Left colon (tissue), 2 donors: ENCODE results near the gene SORBS1. TPM values are rescaled to one million over a fixed set of nuclear protein-coding genes. Genes with fewer than 3 reads are reported as not detected.
"Not testable (repeated sequence)": the region's sequence is repeated elsewhere in the genome, so short reads cannot be mapped to it uniquely, and the experiment has no call there.

Source experiments
- ATAC-seq: fragments of 200-7000 bp; cut with Tn5 transposase; one replicate; pipeline ENCODE4 v1.9.1; 2020; ENCODE audit warnings: mild to moderate bottlenecking, moderate library complexity
- DNase-seq, 2 donors: peaks; one replicate each; pipeline ENCODE4 v3.0.0-alpha.2; 2020
- intact Hi-C, 2 donors: fragments of 100-400 bp; cut with DNase I in 1 of 2; cut with micrococcal nuclease in 1 of 2; formaldehyde crosslinking; loops; one replicate each; pipeline versions ENCODE4 v1.11.2 to v1.14.0; 2022; cut with DNase I, micrococcal nuclease
- total RNA-seq, 2 donors: library from RNA; stranded (reverse); fragmentation: NEBNext Ultra II Directional; extraction: Animal tissue kit (Norgen Biotek cat#: 25700); gene quantifications; one replicate each; pipeline ENCODE4 v1.2.1, GENCODE V29; 2021
- donor health status: DM: no; HTN: no; CAD: no.
- donor health status: DM: yes; HTN: yes; CAD: no.

SORBS1 gene
- total RNA-seq, 2 donors from 2014 or later: 20.6 to 120 TPM

DNA sequence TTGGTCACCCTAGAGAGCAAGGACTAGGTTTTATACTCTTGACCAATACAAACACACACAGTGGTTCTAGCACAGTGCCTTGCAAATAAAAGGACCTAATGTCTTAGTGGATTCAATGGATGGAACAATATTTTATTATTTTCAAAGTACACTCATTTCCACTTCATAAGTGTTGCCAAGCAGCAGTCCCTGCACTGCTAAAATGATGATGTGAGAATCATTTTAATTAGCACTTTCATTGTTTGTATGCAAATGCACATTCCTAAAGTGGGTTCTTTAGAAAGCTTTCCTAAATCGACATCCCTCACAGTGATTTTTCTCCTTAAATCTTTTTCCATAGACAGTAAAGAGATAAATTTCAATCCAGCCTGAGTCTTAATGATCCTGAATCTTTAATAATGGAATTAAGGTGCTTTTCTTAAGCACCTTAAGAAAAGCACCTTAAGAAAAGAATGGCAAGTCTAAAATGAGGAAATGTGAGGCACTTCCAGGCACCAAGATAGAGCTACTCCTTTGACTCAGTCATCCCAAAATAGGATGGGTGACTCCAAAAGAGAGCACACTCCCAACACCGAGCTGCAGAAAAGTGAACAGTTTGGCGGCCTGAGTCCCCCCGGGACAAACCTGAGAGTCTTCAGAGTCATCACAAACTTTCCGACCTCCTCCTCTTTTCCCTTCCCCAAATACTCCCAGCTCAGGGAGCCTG, 84.5 kb downstream of the SORBS1 start:
- DNase-seq (no peak), ATAC-seq (no peak)
- intact Hi-C loops: no loop called here

DNA sequence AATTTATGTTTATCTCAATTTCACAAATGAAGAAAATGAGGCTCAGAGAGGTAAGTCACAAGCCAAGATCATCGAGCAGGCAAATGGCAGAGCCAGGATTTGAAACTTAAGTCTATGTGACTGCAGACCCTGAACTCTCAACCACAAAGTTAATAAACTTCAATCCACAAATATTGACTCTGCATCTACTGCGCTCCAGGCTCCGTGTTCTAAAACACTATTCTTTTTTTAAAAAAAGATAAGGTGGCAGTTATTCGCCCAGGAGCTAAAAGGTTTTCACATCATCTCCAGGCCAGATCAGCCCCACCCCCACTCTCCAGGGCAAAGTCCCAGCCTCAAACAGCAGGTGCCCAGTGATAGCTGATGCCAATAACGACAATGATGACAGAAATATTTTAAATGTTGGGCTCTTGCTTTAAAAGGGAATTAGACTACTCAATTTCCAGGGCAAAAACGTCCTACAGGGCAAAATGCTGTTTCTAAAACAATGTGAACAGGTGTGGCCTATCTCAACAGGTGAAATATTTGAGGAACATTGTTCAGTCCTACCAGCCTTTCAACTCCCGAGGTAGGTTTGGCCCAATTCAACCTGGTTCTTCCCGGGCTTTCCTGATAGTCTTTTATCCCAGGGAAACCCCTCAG, 85.2 kb downstream of the SORBS1 start:
- peak; percentile 88 to 89 for DNase-seq
- peak; percentile 79 for ATAC-seq

DNA sequence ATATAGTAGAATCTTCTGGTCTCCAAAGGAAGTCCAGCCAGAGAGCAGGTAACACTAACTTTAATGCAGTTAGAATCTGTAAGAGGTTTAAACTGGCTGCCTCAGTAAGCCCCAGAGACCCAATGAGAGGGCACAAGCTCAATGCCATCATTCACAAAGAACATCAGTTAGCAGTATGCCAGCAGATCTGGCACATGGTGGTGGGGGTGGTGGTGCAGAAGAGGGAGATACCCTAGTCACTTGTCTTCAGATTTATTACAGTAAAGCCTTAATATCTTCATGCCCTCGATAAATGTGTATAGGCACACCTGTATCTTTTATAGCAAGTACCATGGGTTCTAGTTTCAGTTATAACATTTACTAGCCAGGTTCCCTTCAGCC, 86.2 kb downstream of the SORBS1 start:
- intact Hi-C loops: no loop called here
- peak; percentile 24 for ATAC-seq
- DNase-seq: peak in 1 of 2 donors; percentile 18

More for the DNA sequence above, 85.2 kb downstream of the SORBS1 start:
- intact Hi-C loops: no loop called here

DNA sequence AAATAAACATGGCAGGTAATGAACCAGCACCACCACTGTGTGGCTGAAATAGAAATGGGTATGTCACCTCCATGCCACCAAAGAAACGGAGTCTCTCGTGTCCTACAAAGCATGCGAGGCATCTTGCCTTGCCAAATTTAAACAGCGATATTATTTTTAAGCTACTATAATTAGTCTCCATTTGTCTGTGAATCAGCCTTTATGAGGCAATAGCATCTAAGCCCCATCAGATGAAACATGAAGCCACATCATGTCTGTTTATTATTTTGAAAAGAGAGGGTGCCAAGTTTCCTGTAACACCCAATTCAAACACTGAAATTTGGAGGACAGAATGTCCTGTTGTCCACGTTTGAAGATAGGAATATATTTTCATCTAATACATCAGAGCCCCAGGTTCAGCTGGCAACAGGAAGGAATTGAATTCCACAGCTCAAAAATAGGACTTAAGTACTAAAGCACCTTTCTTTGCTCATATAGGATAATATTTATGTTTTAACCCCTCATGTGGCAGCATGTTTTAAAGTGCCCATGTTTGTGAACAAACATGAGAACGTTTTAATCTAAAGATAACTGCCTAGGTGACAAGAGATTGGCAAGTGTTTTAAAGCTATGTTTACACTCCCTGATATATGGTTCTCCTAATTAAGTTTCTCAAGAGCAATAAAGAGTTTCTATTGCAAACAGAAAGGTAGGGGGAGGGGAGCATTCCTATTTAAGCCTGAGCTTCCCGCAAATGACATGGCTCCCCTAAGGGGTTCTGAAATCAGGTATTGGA, 86.8 kb downstream of the SORBS1 start:
- DNase-seq (no peak), ATAC-seq (peak; percentile 72)
- intact Hi-C loops: no loop called here

DNA sequence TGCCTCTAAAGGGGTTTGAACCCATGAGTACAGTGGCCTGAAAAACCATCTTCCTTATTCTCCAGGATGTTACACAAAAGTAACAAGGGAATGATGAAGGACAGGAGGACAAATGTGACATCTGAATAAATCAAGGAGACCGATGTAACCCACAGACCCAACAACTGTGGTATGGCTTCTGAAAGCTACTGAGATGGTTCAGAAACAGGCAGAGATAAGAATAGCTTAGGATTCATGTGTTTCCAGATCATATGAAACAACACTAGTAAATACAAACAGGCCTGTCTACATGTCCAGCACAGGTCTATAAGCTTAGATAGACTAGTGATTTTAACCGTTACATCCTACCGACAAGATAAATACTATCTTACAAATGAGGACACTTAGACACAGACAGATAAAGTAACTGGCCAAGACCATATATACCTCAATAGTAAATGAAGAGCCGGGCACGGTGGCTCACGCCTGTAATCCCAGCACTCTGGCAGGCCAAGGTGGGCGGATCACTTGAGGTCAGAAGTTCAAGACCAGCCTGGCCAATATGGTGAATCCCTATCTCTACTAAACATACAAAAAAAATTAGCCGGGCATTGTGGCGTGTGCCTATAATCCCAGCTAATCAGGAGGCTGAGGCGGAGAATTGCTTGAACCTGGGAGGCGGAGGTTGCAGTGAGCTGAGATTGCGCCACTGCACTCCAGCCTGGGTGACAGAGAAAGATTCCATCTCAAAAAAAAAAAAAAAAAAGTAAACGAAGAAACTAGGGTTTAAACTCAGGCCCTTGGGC, 88.7 kb downstream of the SORBS1 start:
- DNase-seq (no peak), ATAC-seq (no peak)
- intact Hi-C loops: no loop called here

DNA sequence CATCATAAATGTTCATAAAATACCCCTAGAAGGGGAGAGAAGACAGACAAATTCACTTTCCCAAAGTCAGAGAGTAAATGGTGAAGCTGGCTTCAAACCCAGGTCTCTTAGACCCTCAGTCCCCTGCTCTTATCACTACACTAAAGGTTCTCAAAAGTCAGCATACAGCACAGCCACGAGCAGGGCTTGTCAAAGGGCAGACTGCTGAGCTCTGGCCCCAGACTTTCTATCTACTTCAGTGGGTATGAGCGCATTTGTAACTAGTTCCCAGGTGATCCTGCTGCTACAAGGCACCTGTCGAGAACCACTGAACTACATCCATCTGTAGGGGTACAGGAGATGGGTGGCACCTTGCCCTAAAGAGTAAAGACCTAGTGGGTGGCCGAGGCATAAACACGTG, 91.5 kb downstream of the SORBS1 start:
- DNase-seq (no peak), ATAC-seq (no peak)
- intact Hi-C loops: no loop called here

DNA sequence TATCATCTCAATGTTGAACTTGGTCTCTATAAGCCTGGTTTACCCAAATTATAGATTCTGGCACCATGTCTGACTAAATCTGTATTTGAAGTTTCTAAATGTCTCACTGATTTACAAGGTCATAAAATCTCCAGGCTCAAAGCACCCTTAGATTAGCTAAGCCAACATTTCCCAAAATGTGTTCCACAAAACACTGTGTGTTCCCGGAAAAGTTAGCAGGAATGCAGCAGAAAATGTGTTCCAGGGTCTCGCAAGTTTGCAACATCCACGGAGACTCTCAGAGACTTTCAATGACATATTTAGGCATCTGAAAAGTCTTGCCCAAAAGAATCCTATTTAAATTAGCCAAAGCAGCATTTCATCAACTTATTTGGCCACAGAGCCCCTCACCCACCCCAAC, 91.9 kb downstream of the SORBS1 start:
- DNase-seq: no peak
- intact Hi-C loops: no loop called here
- ATAC-seq: no peak

DNA sequence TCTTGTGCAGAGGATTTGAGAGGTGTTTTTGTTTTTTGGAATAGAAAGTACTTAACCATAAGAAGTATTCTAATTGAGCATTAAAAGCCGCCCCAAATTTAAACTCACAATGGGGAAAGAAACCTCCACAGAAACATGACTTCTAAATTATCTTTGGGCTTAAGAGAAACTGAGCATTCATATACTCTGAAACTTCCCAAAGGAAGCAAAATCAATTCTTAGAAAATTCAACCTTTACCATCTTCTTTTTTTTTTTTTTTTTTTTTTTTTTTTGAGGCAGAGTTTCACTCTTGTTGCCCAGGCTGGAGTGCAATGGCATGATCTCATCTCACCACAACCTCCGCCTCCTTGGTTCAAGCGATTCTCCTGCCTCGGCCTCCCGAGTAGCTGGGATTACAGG, 93.5 kb downstream of the SORBS1 start:
- not testable (repeated sequence) for ATAC-seq

DNA sequence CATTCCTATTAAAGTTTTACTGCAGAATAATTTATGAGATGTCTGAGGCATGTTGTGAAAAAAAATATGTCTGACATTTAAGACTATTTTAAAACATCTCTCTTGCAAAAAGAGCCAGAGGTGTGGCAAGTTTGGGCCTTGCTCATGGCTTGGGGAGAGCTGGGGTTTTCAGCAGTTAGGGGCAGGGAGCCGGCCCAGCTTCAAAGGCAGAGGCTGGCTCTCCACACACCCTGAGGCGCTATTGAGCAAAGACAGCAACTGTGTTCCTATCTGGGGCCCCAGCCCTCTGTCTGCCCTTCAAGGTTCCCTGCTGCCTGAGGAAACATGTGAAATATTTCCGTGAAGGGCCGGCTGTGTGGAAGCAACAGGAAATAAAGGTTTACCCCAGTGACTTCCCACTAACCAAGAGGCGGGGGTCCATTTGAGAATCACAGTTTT, 94.0 kb downstream of the SORBS1 start:
- intact Hi-C loops: no loop called here
- DNase-seq: peak; percentile 52 to 75
- peak; percentile 79 for ATAC-seq

More for the DNA sequence above, 93.5 kb downstream of the SORBS1 start:
- intact Hi-C loops, DNase-seq: not testable (repeated sequence)

DNA sequence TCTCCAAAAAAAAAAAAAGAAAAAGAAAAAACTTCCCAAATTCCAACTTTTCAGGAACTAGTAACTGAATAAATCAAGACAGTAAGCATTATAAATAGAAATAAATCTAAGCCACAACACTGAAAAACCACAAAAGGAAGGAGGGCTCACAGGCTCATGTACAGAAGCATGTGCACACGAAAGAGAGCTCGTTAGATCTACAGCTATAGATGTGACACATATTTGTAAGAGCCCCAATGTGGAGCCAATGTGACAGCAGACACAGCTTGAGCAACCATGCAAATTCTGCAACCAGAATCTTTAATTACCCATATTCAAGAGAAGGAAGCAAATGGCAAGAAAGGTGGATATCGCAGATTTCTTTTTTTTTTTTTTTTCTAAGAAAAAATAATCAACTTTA, 94.7 kb downstream of the SORBS1 start:
- intact Hi-C loops: no loop called here
- no peak for ATAC-seq
- no peak for DNase-seq

DNA sequence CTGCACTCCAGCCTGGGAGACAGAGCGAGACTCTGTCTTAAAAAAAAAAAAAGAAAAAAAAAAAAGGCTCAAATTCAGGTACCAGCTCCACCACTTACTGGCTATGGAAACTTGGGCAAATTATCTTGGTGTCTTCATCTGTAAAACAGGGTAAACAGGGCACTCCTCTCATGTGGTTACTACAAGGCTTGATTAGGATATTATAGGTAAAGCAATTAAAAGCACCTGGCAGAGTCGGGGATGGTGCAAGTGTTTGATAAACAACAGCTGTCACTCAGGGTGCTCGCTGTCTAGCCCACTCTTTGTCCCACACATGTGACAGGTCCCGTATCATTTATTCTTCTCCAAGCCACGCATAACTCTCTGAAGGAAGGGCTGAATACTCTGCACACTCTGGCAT, 96.9 kb downstream of the SORBS1 start:
- ATAC-seq: peak; percentile 80
- intact Hi-C loops: no loop called here
- no peak for DNase-seq

DNA sequence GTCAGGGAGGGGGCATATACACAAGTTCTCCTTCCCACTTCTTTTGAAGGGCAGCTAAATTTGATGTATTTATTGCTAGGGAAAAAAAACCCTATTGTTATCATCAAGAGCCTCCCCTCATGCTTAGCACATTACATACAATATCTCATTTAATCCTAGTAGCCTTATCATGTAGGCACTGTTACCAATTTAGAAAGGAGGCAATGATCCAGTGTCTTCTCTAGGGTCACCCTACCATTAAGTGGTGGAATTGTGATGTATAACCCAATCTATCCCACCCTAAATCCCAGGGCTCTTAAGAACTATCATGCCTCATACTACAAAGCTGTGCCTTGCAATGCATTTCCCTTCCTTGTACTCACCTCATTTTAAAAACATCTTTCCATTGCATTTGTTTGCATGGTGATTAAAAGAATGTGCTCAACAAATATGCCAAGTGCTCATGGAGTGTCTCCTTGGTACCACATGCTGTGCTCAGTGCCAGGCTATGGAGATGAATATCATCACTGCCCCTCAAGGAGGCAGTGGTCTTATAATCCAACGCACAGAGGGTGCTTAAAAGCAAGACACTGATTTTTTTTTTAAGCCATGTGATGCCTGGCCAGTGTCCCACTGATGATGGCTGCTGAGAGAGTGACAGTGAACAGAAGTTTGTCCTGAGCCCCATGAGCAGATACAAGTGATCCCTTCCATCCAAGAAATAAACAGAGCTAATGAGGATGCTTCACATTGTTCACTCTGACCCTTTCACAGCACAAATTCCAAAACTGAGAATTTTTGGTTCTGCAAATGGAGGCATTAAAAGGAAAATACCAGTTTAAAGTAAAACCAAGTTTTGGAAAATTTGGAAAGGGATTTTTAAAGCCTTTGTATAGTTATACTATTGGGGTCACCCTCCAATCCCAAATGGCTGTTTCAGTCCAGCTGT, 98.2 kb downstream of the SORBS1 start:
- DNase-seq: no peak
- intact Hi-C loops: no loop called here
- ATAC-seq: no peak

DNA sequence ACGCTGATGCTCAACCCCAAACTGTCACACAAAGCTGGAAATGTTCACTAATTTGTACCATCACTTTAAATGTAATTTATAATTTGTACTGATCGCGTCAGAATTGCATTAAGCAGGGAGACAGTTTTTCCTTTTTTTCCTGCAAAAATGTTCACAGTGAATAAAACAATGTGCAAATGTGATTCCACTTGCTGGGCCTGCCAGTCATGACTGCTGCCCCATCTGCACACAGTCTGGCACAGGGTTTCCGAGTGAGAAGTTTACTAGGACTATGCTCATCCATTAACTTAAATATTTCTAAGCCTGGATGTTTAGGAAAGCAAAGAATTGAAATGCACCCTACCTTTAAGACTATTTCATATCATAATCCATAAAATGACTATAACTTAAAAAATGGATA, 99.6 kb downstream of the SORBS1 start:
- DNase-seq: no peak
- no peak for ATAC-seq
- intact Hi-C loops: no loop called here

DNA sequence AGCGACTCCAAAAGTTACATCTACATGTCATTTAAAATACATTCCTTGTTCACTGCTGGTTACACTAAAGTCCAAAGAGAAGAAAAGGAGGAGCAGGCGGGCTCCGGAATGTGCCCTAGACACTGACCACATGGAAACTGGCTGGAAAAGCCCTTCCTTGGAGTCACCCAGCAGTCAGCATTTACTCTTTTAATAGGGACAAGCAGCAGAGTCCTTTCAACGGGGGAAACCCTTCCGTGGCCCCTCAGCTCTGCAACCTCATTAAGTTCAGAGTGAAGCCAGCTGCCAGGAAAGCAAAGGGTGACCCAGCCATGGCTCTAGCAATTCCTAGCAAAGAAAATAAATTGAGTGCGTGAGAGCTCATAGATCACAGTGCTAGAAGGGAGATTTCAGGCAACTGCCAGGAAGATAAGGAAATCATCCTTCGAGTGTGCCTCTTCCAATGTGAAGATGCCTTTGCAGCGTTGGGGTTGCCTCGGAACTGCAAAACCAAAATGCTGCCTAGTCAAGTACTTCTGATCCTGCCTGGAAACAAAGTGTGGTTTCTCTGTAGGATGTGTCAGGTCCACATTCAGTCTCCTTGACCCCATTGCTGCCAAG, 101.6 kb downstream of the SORBS1 start:
- ATAC-seq (no peak), DNase-seq (no peak)
- intact Hi-C loops: no loop called here

DNA sequence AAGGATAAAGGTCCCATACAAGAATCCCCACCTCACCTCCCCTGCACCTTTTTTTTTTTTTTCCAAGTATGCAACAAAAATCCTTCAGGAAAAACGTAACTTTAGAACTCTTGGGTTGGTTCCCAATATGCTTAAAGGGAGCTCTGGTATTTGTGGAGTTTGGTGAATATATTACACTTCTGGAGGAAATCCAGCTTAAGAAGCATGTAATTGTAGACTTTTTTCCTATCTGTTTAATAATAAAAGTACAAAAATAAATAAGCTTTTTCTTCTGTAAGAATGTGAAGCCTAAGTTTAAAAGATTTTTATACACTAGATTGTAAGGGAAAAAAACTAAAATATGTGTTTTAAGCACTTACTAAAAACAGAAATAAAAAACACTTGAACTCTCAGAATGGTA, 102.3 kb downstream of the SORBS1 start:
- intact Hi-C loops: no loop called here
- DNase-seq (no peak), ATAC-seq (no peak)

DNA sequence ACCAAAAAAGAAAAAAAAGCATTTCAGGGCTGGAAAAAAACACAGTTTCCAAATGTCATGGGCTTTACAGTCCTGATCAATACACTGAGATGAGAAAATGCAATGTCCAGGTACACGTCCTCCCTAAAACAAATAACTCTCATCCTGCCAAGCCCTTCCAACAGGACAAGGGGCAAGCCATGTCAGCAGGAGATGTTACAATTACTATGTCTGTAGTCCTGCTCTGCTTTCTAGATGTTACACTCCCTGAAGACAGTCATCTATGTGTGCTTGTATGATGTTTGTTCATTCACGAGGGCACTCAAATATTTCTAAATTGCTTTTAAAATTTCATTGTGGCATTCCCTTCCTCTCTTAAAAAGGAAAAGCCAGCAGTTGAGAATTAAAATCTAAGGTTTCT, 103.2 kb downstream of the SORBS1 start:
- ATAC-seq: no peak
- no peak for DNase-seq
- intact Hi-C loops: no loop called here

DNA sequence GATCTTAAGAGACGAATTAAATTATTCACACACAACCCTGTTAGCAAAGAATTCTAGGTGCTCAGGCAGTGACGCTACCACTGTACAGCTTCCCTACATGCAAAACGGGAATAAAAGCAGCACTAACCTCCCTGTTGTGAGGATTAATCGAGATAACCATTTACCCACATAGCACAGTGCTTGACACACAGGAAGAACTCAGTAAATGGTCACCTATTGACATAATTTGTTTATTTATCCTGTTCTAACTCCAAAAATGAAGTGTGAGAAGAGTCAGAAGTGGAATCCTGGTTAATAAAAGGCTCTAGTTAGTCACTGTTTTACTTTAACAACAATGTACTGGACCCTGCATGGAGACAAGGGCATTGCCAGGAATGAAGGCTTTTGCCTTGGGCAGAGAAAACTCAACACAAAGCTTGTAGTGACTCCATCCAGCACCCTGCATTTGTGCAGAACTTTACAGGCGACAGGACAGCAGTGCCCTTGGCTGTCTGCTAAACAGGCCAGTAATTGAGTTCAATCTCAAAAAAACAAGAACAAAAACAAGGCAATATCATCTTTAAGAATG, 103.8 kb downstream of the SORBS1 start:
- ATAC-seq: no peak
- intact Hi-C loops: no loop called here
- DNase-seq: no peak

DNA sequence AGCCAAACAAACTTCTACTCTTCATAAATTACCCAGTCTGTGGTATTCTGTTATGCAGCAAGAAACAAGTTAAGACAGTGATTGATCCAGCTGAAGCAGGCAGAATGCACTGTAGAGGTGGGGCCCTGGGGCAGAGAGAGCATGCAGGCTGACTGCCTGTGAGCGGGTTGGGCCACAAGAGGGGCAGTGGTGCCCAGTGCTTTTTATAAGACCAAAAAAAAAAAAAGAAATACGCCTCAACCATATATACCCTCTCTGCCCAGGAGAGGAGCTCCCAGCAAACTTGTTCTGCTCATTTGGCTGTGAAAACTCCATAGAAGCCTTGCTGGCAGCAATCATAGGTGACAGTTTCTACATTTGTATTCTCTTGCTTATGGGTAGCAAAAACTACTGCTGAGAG, 104.7 kb downstream of the SORBS1 start:
- DNase-seq: no peak
- intact Hi-C loops: no loop called here
- ATAC-seq: no peak
